Endodermal cell (in vitro differentiated cells): ENCODE measurements around the gene ERGIC3. TPM values are rescaled to one million over a fixed set of nuclear protein-coding genes. Genes with fewer than 3 reads are reported as not detected.

Source experiments
- DNase-seq: peaks from one replicate; pipeline ENCODE4 v3.0.0-alpha.2; 2017
- H3K27ac ChIP-seq: 2 replicates; pipeline ENCODE4 v1.5.1; 2013; ENCODE audit warnings: mild to moderate bottlenecking, low read depth, low read length, moderate library complexity
- H3K27me3 ChIP-seq: 2 replicates; pipeline ENCODE4 v1.6.1; 2013; ENCODE audit warnings: mild to moderate bottlenecking, low read length, moderate library complexity; ENCODE audit not compliant: insufficient read depth, control insufficient read depth, poor library complexity, severe bottlenecking
- H3K36me3 ChIP-seq: 2 replicates; pipeline ENCODE4 v1.7.0; 2013; ENCODE audit warnings: mild to moderate bottlenecking, low read length, moderate library complexity; ENCODE audit not compliant: control insufficient read depth, insufficient read depth
- H3K4me1 ChIP-seq: one replicate; pipeline ENCODE4 v1.7.0; 2013; ENCODE audit warnings: low read length; ENCODE audit not compliant: control insufficient read depth, insufficient read depth
- H3K4me3 ChIP-seq: 2 replicates; pipeline ENCODE4 v1.5.1; 2013; ENCODE audit warnings: mild to moderate bottlenecking, low read length, moderate library complexity
- H3K9ac ChIP-seq: 2 replicates; pipeline ENCODE4 v1.6.1; 2013; ENCODE audit warnings: mild to moderate bottlenecking, low read length, moderate library complexity; ENCODE audit not compliant: poor library complexity, severe bottlenecking; ENCODE audit errors: extremely low read depth
- H3K9me3 ChIP-seq: 2 replicates; pipeline ENCODE4 v1.6.1; 2013; ENCODE audit warnings: mild to moderate bottlenecking, low read length, moderate library complexity; ENCODE audit not compliant: control insufficient read depth
- H3K27ac Mint-ChIP-seq: 2 replicates; pipeline ENCODE4 v1.8.0; 2020; ENCODE audit warnings: mixed read lengths
- H3K27me3 Mint-ChIP-seq: 2 replicates; pipeline ENCODE4 v1.8.0; 2021; ENCODE audit warnings: mild to moderate bottlenecking, mixed read lengths; ENCODE audit not compliant: insufficient read depth
- H3K36me3 Mint-ChIP-seq: 2 replicates; pipeline ENCODE4 v1.8.0; 2020; ENCODE audit warnings: low read depth, mixed read lengths
- H3K4me1 Mint-ChIP-seq: 2 replicates; pipeline ENCODE4 v1.8.0; 2020; ENCODE audit warnings: mixed read lengths
- H3K4me3 Mint-ChIP-seq: 2 replicates; pipeline ENCODE4 v1.8.0; 2020; ENCODE audit warnings: mild to moderate bottlenecking, moderate library complexity, mixed read lengths
- H3K9me3 Mint-ChIP-seq: 2 replicates; pipeline ENCODE4 v1.8.0; 2020; ENCODE audit warnings: mild to moderate bottlenecking, mixed read lengths
- CTCF ChIP-seq: fragments of 200-600 bp; sonication (generic); conservative IDR thresholded peaks from 2 replicates; pipeline ENCODE4 v1.5.0; 2021; ENCODE audit warnings: antibody characterized with exemption, mild to moderate bottlenecking
- WGBS, 2 experiments: methylation state at CpG; one replicate each; pipeline versions ENCODE4 v1.1.5 to v1.1.7; 2013; ENCODE audit warnings: missing lambda C conversion rate in 2 of 2, mixed read lengths in 1 of 2; ENCODE audit not compliant: insufficient coverage in 1 of 2, insufficient read length in 1 of 2; 5-methylcytosine and 5-hydroxymethylcytosine counted together
- total RNA-seq, 2 donors: library from RNA; stranded (reverse); fragmentation: NEBNext Ultra II Directional in 1 of 2; extraction: Animal tissue kit (Norgen Biotek cat#: 25700) in 1 of 2; gene quantifications; 2 replicates in 1 of 2; 3 replicates in 1 of 2; pipeline ENCODE4 v1.2.1, GENCODE V29; 2021

Gene ERGIC3
- total RNA-seq, 2 donors from 2014 or later, result 217 to 230 TPM

DNA sequence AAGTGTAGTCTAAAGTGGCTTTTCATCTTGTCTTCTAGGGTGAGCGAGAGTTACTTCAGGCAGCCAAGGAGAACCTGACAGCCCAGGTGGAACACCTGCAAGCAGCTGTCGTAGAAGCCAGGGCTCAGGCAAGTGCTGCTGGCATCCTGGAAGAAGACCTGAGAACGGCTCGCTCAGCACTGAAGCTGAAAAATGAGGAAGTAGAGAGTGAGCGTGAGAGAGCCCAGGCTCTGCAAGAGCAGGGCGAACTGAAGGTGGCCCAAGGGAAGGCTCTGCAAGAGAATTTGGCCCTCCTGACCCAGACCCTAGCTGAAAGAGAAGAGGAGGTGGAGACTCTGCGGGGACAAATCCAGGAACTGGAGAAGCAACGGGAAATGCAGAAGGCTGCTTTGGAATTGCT, 39.5 kb upstream of the ERGIC3 start:
- H3K4me1 ChIP-seq, result no peaks in the 10 kb centered on the region
- Mint-ChIP-seq H3K4me3 (no peak overlapping the region), H3K9me3 (no peaks in the 10 kb centered on the region), H3K36me3 (peaks cover 53% of the 10 kb centered on the region), H3K27ac (no peak overlapping the region), H3K4me1 (no peaks in the 10 kb centered on the region), H3K27me3 (no peaks in the 10 kb centered on the region)
- TF ChIP-seq CTCF, result no peak
- H3K4me3 ChIP-seq, result no peak overlapping the region
- peaks cover 26% of the 10 kb centered on the region for H3K36me3 ChIP-seq
- no peak overlapping the region for H3K27ac ChIP-seq
- H3K27me3 ChIP-seq, result no peaks in the 10 kb centered on the region
- DNase-seq, result no peak
- H3K9ac ChIP-seq, result no peak overlapping the region
- 93 to 96% methylated on average over 8 of the region's 8 CpGs for WGBS, 2 experiments
- no peaks in the 10 kb centered on the region for H3K9me3 ChIP-seq

DNA sequence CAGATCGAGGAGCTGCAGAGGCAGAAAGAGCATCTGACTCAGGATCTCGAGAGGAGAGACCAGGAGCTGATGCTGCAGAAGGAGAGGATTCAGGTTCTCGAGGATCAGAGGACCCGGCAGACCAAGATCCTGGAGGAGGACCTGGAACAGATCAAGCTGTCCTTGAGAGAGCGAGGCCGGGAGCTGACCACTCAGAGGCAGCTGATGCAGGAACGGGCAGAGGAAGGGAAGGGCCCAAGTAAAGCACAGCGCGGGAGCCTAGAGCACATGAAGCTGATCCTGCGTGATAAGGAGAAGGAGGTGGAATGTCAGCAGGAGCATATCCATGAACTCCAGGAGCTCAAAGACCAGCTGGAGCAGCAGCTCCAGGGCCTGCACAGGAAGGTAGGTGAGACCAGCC, 38.6 kb upstream of the ERGIC3 start:
- Histone ChIP-seq H3K9ac (no peak overlapping the region), H3K9me3 (no peaks in the 10 kb centered on the region), H3K4me1 (no peaks in the 10 kb centered on the region), H3K27me3 (no peaks in the 10 kb centered on the region), H3K4me3 (no peak overlapping the region), H3K27ac (no peak overlapping the region), H3K36me3 (peaks cover 18% of the 10 kb centered on the region)
- no peak for TF ChIP-seq CTCF
- WGBS, 2 experiments, result 92 to 97% methylated on average over 10 of the region's 10 CpGs
- H3K4me3 Mint-ChIP-seq, result no peak overlapping the region
- no peak for DNase-seq
- peaks cover 56% of the 10 kb centered on the region for H3K36me3 Mint-ChIP-seq
- no peak overlapping the region for H3K27ac Mint-ChIP-seq
- no peaks in the 10 kb centered on the region for H3K27me3 Mint-ChIP-seq
- H3K4me1 Mint-ChIP-seq, result no peaks in the 10 kb centered on the region
- H3K9me3 Mint-ChIP-seq, result no peaks in the 10 kb centered on the region

DNA sequence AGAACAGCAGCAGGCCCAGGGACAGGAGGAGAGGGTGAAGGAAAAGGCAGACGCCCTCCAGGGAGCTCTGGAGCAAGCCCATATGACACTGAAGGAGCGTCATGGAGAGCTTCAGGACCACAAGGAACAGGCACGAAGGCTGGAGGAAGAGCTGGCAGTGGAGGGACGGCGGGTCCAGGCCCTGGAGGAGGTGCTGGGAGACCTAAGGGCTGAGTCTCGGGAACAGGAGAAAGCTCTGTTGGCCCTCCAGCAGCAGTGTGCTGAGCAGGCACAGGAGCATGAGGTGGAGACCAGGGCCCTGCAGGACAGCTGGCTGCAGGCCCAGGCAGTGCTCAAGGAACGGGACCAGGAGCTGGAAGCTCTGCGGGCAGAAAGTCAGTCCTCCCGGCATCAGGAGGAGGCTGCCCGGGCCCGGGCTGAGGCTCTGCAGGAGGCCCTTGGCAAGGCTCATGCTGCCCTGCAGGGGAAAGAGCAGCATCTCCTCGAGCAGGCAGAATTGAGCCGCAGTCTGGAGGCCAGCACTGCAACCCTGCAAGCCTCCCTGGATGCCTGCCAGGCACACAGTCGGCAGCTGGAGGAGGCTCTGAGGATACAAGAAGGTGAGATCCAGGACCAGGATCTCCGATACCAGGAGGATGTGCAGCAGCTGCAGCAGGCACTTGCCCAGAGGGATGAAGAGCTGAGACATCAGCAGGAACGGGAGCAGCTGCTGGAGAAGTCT, 37.9 kb upstream of the ERGIC3 start:
- no peak for DNase-seq
- H3K4me3 ChIP-seq, result no peak overlapping the region
- Mint-ChIP-seq H3K27me3 (no peaks in the 10 kb centered on the region), H3K27ac (no peak overlapping the region), H3K4me1 (no peaks in the 10 kb centered on the region), H3K9me3 (no peaks in the 10 kb centered on the region), H3K36me3 (peaks cover 55% of the 10 kb centered on the region), H3K4me3 (no peak overlapping the region)
- peaks cover 17% of the 10 kb centered on the region for H3K36me3 ChIP-seq
- H3K27me3 ChIP-seq, result no peaks in the 10 kb centered on the region
- no peak overlapping the region for H3K27ac ChIP-seq
- H3K9ac ChIP-seq, result no peak overlapping the region
- 93 to 97% methylated on average over 15 to 16 of the region's 16 CpGs for WGBS, 2 experiments
- H3K4me1 ChIP-seq, result no peaks in the 10 kb centered on the region
- no peak for TF ChIP-seq CTCF
- H3K9me3 ChIP-seq, result no peaks in the 10 kb centered on the region
